IPS-18c (cell line): Measurements from ENCODE around the gene MTHFR.

Source experiments
- H3K4me3 ChIP-seq: 2 replicates; pipeline ENCODE4 v1.7.0; 2013; ENCODE audit warnings: low read depth, mild to moderate bottlenecking, low read length, moderate library complexity; ENCODE audit not compliant: insufficient read depth
- H3K9me3 ChIP-seq: one replicate; pipeline ENCODE4 v1.6.1; 2013; ENCODE audit warnings: mild to moderate bottlenecking, low read length, moderate library complexity; ENCODE audit not compliant: control insufficient read depth, insufficient read depth

Gene MTHFR

GRCh38 chr1:11790101-11790879 lies 15.5 kb downstream of the MTHFR start:
- Histone ChIP-seq H3K4me3 (no peak overlapping the region), H3K9me3 (no peaks in the 10 kb centered on the region)

- Histone ChIP-seq H3K9me3 (no peaks in the 10 kb centered on the region), H3K4me3 (no peak overlapping the region)
Measured at GRCh38 chr1:11789126-11790067, 16.4 kb downstream of the MTHFR start.

- Histone ChIP-seq H3K4me3 (no peak overlapping the region), H3K9me3 (no peaks in the 10 kb centered on the region)
Measured at GRCh38 chr1:11788549-11789053, 17.2 kb downstream of the MTHFR start.

DNA sequence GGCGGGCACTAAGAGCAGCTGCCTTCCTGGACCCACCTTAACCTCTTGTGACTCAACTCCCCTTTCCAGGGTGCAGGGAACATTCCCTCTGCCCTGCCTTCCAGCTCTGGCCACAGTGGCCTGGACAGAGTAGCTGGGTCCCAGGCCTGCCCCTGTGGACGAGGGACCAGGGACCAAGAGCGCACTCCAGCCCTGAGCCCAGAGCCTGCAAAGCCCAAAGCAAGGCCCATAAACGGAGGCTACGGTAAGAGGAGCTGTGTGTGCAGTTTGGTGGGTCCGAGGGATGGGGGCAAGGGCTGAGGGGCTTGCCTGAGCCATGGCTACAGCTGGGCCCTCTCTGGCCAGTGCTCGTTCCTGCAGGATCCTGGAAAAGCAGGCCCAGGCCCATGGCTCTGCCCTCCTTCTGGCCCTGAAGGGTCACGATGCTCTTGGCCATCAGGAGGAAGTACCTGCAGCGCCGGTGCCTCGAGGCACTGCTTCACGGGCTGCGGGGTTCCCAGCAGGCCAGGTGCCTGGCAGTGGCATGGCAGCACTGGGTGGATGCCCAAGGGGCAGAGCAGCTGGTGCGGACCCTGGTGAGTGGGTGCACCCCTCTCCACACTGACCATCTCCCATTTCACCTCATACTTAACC lies 17.8 kb downstream of the MTHFR start:
- no peak overlapping the region for H3K4me3 ChIP-seq

GRCh38 chr1:11787251-11787803 lies 18.4 kb downstream of the MTHFR start:
- peak overlapping the region; percentile 5; the same call in 1 of the 2 replicates for H3K4me3 ChIP-seq
- no peaks in the 10 kb centered on the region for H3K9me3 ChIP-seq

More for the DNA sequence above, 17.8 kb downstream of the MTHFR start:
- H3K9me3 ChIP-seq = no peaks in the 10 kb centered on the region

GRCh38 chr1:11786168-11786567 lies 19.6 kb downstream of the MTHFR start:
- H3K4me3 ChIP-seq = no peak overlapping the region
- no peaks in the 10 kb centered on the region for H3K9me3 ChIP-seq

GRCh38 chr1:11784993-11785769 lies 20.6 kb downstream of the MTHFR start:
- H3K4me3 ChIP-seq = peak overlapping the region; percentile 24
- no peaks in the 10 kb centered on the region for H3K9me3 ChIP-seq

GRCh38 chr1:11784256-11784992 lies 21.3 kb downstream of the MTHFR start:
- no peaks in the 10 kb centered on the region for H3K9me3 ChIP-seq
- no peak overlapping the region; the same call in 1 of the 2 replicates for H3K4me3 ChIP-seq

DNA sequence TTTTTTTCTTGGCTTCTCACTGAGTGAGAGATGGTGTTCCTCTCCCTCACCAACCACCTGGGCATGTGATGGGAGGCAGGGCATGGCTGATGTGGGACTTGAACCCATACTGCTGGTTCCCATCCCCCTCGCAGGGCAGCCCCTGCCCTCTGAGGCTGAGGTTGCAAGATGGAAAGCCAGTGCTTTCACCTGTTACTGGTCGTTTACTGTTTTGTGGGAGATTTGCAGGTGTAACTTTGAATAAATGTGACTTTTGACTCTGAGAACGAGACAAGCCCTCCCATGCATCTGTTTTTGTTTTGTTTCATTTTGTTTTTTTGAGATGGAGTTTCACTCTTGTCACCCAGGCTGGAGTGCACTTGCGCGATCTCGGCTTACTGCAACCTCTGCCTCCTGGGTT lies 22.2 kb downstream of the MTHFR start:
- Histone ChIP-seq H3K9me3 (no peaks in the 10 kb centered on the region), H3K4me3 (no peak overlapping the region)

DNA sequence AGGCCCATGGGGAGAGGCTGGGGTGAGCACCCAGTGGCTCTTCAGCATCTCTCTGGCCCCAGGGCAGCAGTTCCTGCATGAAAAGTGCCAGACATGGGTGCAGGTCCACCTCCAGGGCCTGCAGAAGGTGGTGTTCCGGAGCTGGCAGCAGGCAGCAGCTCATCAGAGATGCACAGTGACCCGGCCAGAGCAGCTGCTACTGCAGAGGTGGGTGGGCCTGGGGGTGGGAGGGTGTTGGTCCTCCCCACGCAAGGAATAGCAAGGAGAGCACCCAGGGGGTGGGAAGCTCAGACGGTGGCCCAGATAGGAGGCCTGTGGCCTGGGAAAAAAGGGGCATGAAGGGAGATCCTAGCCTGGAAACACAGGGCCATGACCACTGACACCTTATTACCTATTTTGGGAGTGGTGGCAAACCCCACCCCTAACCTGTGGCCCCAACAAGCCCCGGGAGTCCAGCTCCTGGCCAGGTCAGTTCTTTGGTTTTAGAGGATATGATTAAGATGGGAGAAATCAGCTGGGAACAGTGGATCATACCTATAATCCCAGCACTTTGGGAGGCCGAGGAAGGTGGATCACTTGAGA lies 23.5 kb downstream of the MTHFR start:
- no peaks in the 10 kb centered on the region for H3K9me3 ChIP-seq
- H3K4me3 ChIP-seq = no peak overlapping the region

GRCh38 chr1:11781297-11781696 lies 24.5 kb downstream of the MTHFR start:
- no peaks in the 10 kb centered on the region for H3K9me3 ChIP-seq

GRCh38 chr1:11780380-11781147 lies 25.2 kb downstream of the MTHFR start:
- Histone ChIP-seq H3K4me3 (no peak overlapping the region), H3K9me3 (no peaks in the 10 kb centered on the region)

More at GRCh38 chr1:11781297-11781696, 24.5 kb downstream of the MTHFR start:
- no peak overlapping the region for H3K4me3 ChIP-seq

DNA sequence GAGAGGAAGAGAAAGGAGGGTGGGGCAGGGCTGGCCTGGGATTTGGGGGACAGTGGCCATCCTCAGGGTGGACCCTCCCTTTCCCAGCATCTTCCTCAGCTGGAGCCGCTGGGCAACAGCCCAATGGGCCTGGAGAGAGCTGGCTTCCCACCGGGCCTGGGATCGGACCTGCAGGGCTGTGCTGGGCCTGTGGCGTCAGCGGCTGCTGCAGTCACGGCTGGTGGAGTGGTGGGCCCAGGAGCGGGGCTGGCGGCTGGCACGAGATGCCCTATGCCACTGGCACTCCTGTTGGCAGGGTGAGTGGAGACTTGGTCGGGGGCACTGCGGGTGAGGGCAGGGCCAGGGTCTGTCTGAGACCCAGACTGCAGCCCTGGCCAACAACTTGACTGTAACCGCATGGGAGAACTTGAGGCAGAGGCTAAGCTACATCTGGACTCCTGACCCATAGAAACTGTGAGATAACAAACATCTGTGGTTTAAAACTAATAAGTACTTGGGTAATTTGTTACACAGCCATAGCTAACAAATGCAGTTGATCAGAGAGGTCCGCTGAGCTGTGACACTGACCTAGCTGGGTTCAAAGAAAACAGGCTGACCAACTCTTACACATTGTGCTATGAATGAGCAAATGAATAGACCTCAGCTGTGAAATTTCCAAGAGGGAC lies 25.9 kb downstream of the MTHFR start:
- no peaks in the 10 kb centered on the region for H3K9me3 ChIP-seq
- H3K4me3 ChIP-seq = no peak overlapping the region

GRCh38 chr1:11778844-11779623 lies 26.7 kb downstream of the MTHFR start:
- H3K4me3 ChIP-seq = no peak overlapping the region
- peaks cover 2% of the 10 kb centered on the region for H3K9me3 ChIP-seq
